SJCRH30 (cell line): ENCODE data around the gene OR52K2. TPM values are rescaled to one million over a fixed set of nuclear protein-coding genes. Genes with fewer than 3 reads are reported as not detected.
"Not testable (repeated sequence)": the region's sequence is repeated elsewhere in the genome, so short reads cannot be mapped to it uniquely, and the experiment has no call there.

Experiments used
- DNase-seq, 2 experiments: peaks; one replicate each; pipeline ENCODE4 v3.0.0-alpha.2; 2015 to 2020
- H3K27ac ChIP-seq: fragments of 250-450 bp; sonication (Bioruptor Pico); 2 replicates; pipeline ENCODE4 v1.5.1; 2020; ENCODE audit warnings: mild to moderate bottlenecking, moderate library complexity
- H3K27me3 ChIP-seq: fragments of 250-450 bp; sonication (Bioruptor Pico); 2 replicates; pipeline ENCODE4 v1.5.1; 2020; ENCODE audit warnings: mild to moderate bottlenecking, moderate library complexity
- H3K36me3 ChIP-seq: fragments of 250-450 bp; sonication (Bioruptor Pico); 2 replicates; pipeline ENCODE4 v1.5.1; 2020; ENCODE audit warnings: mild to moderate bottlenecking, moderate library complexity
- H3K4me1 ChIP-seq: fragments of 250-450 bp; sonication (Bioruptor Pico); 2 replicates; pipeline ENCODE4 v1.5.1; 2020; ENCODE audit warnings: mild to moderate bottlenecking, moderate library complexity
- H3K4me3 ChIP-seq: fragments of 250-450 bp; sonication (Bioruptor Pico); 2 replicates; pipeline ENCODE4 v1.5.1; 2020; ENCODE audit warnings: mild to moderate bottlenecking, moderate library complexity
- H3K9me3 ChIP-seq: fragments of 250-450 bp; sonication (Bioruptor Pico); replicated peaks from 2 replicates; pipeline ENCODE4 v1.5.1; 2020; ENCODE audit warnings: mild to moderate bottlenecking, moderate library complexity
- total RNA-seq: library from RNA; depleted of rRNA; stranded (reverse); fragments of >200 nt; shearing (Covaris generic); gene quantifications from 2 replicates; pipeline ENCODE4 v1.2.3, GENCODE V29; 2014; rRNA removed

OR52K2 gene
- not detected in 2 replicates for total RNA-seq

DNA sequence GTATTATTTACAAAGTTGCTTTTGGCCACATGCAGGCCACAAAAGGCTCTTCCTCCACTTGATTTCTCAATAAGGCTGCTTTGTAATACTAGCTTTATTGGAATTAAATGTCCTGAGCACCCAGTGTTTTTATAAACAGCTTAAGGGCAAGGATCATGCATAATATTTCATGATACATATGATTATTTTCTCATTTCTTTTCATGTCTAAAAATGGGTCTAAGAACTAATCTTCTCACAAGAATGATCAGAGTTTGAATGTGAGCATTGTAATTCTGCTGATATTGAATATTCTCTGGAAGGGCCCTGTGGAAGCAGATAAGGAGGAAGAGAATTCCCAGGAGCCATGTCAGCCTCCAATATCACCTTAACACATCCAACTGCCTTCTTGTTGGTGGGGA is at the start of gene OR52K2:
Gene OR52K2 (plus strand): TSS at position 301 of the 400 bp plus-strand sequence. CDS start 45 bp downstream, at position 346.
- no peak within 1 kb of the TSS for H3K27ac ChIP-seq
- H3K9me3 ChIP-seq: no peaks in the 10 kb centered on the region
- no peak within 1 kb of the TSS for H3K4me3 ChIP-seq
- no peaks in the 10 kb centered on the region for H3K27me3 ChIP-seq
- DNase-seq: no peak
- H3K36me3 ChIP-seq: no peaks in the 10 kb centered on the region
- H3K4me1 ChIP-seq: no peaks in the 10 kb centered on the region

DNA sequence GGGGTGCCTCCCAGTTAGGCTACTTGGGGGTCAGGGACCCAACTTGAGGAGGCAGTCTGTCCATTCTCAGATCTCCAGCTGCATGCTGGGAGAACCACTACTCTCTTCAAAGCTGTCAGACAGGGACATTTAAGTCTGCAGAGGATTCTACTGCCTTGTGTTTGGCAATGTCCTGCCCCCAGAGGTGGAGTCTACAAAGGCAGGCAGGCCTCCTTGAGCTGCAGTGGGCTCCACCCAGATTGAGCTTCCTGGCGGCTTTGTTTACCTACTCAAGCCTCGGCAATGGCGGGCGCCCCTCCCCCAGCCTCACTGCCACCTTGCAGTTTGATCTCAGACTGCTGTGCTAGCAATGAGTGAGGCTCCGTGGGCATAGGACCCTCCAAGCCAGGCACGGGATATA is 42.9 kb upstream of the OR52K2 start:
- not testable (repeated sequence) for H3K27me3 ChIP-seq, H3K4me1 ChIP-seq, H3K4me3 ChIP-seq, DNase-seq, H3K9me3 ChIP-seq, H3K27ac ChIP-seq, H3K36me3 ChIP-seq

GRCh38 chr11:4416306-4416705 is 32.8 kb upstream of the OR52K2 start:
- DNase-seq: no peak
- H3K4me3 ChIP-seq: no peak overlapping the region
- no peak overlapping the region for H3K27ac ChIP-seq
- H3K36me3 ChIP-seq: no peaks in the 10 kb centered on the region
- no peaks in the 10 kb centered on the region for H3K4me1 ChIP-seq
- no peaks in the 10 kb centered on the region for H3K9me3 ChIP-seq
- no peaks in the 10 kb centered on the region; the same call in 1 of the 2 replicates for H3K27me3 ChIP-seq

DNA sequence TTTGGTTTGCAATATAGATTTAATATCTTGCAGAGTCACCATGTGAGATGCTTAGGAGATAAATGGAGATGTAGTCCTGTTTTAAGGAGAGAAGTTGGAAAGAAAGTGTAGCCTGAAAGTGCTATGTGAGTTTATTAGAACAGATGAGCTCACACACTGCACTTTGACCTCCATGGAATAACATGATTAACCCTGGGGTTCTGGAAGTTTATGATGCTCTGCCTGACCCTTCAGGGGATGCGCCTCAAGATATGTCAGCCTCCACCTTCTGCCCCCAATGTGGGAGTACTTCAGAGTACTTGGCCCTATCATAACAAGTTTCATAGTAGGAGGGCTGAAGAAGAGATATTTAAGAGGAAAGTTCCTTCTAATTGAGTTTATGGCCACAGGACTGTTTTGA is 32.3 kb upstream of the OR52K2 start:
- Histone ChIP-seq H3K4me3 (no peak overlapping the region), H3K27me3 (no peaks in the 10 kb centered on the region; the same call in 1 of the 2 replicates), H3K9me3 (no peaks in the 10 kb centered on the region), H3K4me1 (no peaks in the 10 kb centered on the region), H3K36me3 (no peaks in the 10 kb centered on the region), H3K27ac (no peak overlapping the region)
- no peak for DNase-seq

DNA sequence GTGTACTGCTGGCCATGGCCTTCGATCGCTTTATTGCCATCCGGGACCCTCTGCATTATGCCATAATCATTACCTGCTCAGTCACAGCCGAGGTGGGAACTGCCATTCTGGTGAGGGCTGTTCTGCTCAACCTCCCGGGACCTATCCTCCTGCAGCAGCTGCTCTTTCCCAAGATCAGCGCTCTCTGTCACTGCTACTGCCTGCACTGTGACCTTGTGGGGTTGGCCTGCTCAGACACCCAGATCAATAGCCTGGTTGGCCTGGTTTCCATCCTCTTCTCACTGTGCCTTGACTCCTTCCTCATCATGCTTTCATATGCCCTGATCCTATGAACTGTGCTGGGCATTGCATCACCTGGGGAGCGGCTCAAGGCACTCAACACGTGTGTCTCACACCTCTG is 30.7 kb upstream of the OR52K2 start:
- Histone ChIP-seq H3K27me3 (no peaks in the 10 kb centered on the region; the same call in 1 of the 2 replicates), H3K4me3 (no peak overlapping the region), H3K4me1 (no peaks in the 10 kb centered on the region), H3K36me3 (no peaks in the 10 kb centered on the region), H3K27ac (no peak overlapping the region), H3K9me3 (no peaks in the 10 kb centered on the region)
- DNase-seq: no peak

- Histone ChIP-seq H3K4me3 (no peak overlapping the region), H3K36me3 (no peaks in the 10 kb centered on the region), H3K27me3 (no peaks in the 10 kb centered on the region), H3K9me3 (no peaks in the 10 kb centered on the region), H3K27ac (no peak overlapping the region), H3K4me1 (no peaks in the 10 kb centered on the region)
- DNase-seq: no peak
Observed at GRCh38 chr11:4430051-4430450, 19.0 kb upstream of the OR52K2 start.

- no peak overlapping the region for H3K4me3 ChIP-seq
- H3K36me3 ChIP-seq: no peaks in the 10 kb centered on the region
- H3K9me3 ChIP-seq: no peaks in the 10 kb centered on the region
- H3K27ac ChIP-seq: no peak overlapping the region
- H3K4me1 ChIP-seq: no peaks in the 10 kb centered on the region
- no peaks in the 10 kb centered on the region for H3K27me3 ChIP-seq
- no peak for DNase-seq
Observed at GRCh38 chr11:4433856-4434255, 15.2 kb upstream of the OR52K2 start.

- Histone ChIP-seq H3K27ac (no peak overlapping the region), H3K9me3 (no peaks in the 10 kb centered on the region), H3K27me3 (no peaks in the 10 kb centered on the region), H3K36me3 (no peaks in the 10 kb centered on the region), H3K4me3 (no peak overlapping the region), H3K4me1 (no peaks in the 10 kb centered on the region)
- DNase-seq: no peak
Observed at GRCh38 chr11:4436411-4436810, 12.7 kb upstream of the OR52K2 start.

DNA sequence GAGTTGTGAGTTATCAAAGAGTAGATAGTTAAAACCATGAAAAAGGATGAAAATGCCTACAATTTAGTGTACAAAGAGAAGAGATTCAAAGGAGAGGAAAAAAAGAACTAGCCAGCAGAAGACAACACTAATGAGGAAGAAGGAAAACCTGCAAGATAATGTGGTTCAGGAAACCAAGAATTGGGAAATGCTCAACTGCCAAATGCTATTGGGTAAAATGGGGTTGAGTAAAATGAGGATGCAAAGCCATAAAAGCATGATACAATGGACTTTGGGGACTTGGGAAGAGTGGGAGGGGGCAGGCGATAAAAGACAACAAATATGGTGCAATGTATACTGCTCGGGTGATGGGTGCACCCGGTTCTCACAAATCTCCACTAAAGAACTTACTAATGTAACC is 7.6 kb upstream of the OR52K2 start:
- Histone ChIP-seq H3K4me1 (no peaks in the 10 kb centered on the region), H3K27ac (no peak overlapping the region), H3K27me3 (no peaks in the 10 kb centered on the region), H3K4me3 (no peak overlapping the region), H3K36me3 (no peaks in the 10 kb centered on the region), H3K9me3 (no peaks in the 10 kb centered on the region)
- DNase-seq: no peak

DNA sequence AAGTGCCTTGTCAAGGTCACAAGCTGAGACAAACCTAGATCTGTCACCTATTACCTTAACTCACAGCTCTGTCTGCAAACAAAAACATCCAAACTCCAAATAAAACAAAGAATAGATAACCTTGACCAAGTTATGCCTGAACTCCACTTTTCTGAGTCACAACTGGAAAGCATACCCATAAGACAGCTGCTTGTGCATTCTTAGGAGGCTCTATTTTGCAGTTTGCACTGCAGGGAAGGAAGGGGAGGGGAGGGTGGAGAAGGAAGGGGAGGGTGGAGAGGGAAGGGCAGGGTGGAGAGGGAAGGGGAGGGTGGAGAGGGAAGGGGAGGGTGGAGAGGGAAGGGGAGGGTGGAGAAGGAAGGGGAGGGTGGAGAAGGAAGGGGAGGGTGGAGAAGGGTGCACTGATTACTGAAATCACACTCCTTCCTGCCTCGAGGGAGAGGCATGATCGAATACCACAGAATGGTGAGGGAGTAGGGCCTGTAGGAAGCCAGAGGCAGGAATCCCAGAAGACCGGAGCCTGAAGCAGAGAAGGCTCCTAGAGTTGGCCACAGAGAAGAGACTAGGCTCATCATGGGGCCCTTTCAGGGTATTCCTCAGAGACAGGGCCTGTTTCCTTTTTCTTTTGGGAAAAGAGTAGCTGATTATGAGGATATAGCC is 5.7 kb upstream of the OR52K2 start:
- H3K27ac ChIP-seq: no peak overlapping the region

GRCh38 chr11:4453118-4453517 is 4.0 kb downstream of the OR52K2 start:
- DNase-seq: no peak
- Histone ChIP-seq H3K4me1 (no peaks in the 10 kb centered on the region), H3K4me3 (no peak overlapping the region), H3K27me3 (no peaks in the 10 kb centered on the region), H3K9me3 (no peaks in the 10 kb centered on the region), H3K36me3 (no peaks in the 10 kb centered on the region), H3K27ac (no peak overlapping the region)

More for the DNA sequence above, 5.7 kb upstream of the OR52K2 start:
- Histone ChIP-seq H3K4me3 (no peak overlapping the region), H3K9me3 (no peaks in the 10 kb centered on the region), H3K27me3 (no peaks in the 10 kb centered on the region), H3K36me3 (no peaks in the 10 kb centered on the region), H3K4me1 (no peaks in the 10 kb centered on the region)
- DNase-seq: no peak

- H3K9me3 ChIP-seq: no peaks in the 10 kb centered on the region
- no peaks in the 10 kb centered on the region for H3K4me1 ChIP-seq
- DNase-seq: no peak
- no peak overlapping the region for H3K4me3 ChIP-seq
- no peak overlapping the region for H3K27ac ChIP-seq
- H3K36me3 ChIP-seq: no peaks in the 10 kb centered on the region
- no peaks in the 10 kb centered on the region for H3K27me3 ChIP-seq
Observed at GRCh38 chr11:4454021-4454420, 4.9 kb downstream of the OR52K2 start.

- no peak for DNase-seq
- Histone ChIP-seq H3K27ac (no peak overlapping the region), H3K36me3 (no peaks in the 10 kb centered on the region), H3K27me3 (no peaks in the 10 kb centered on the region), H3K4me3 (no peak overlapping the region), H3K9me3 (no peaks in the 10 kb centered on the region), H3K4me1 (no peaks in the 10 kb centered on the region)
Observed at GRCh38 chr11:4455419-4455818, 6.3 kb downstream of the OR52K2 start.

GRCh38 chr11:4459500-4459899 is 10.4 kb downstream of the OR52K2 start:
- Histone ChIP-seq H3K27me3 (no peaks in the 10 kb centered on the region), H3K4me1 (no peaks in the 10 kb centered on the region), H3K36me3 (no peaks in the 10 kb centered on the region), H3K9me3 (no peaks in the 10 kb centered on the region; the same call in 1 of the 2 replicates), H3K4me3 (no peak overlapping the region), H3K27ac (no peak overlapping the region)
- no peak for DNase-seq

DNA sequence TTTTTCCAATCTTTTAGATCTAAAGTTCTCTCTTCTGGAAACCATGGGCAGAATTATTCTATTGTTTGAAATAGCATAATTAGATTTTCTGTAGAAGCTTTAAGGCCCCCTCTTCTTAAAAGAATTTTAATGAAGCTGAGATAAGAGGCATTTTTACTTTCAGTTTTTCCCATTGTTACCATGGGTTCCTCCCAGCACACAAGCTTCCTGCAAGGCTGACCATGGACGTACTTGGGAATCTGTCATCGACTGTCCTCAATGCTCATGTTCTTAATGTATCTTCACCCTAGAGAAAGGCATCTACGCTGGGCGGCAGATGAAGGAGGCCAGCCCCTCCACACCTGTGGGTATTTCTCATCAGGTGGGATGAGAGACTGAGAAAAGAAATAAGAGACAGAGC is 11.1 kb downstream of the OR52K2 start:
- Histone ChIP-seq H3K27me3 (no peaks in the 10 kb centered on the region), H3K9me3 (no peaks in the 10 kb centered on the region; the same call in 1 of the 2 replicates), H3K4me3 (no peak overlapping the region), H3K36me3 (no peaks in the 10 kb centered on the region), H3K4me1 (no peaks in the 10 kb centered on the region), H3K27ac (no peak overlapping the region)
- DNase-seq: no peak
